Sciatic nerve (tissue), 2 donors: Measurements from ENCODE around the gene PPP1R15B. TPM values are rescaled to one million over a fixed set of nuclear protein-coding genes. Genes with fewer than 3 reads are reported as not detected.

Experiments used
- ATAC-seq: fragments of 200-7000 bp; cut with Tn5 transposase; one replicate; pipeline ENCODE4 v1.9.1; 2020; ENCODE audit warnings: mild to moderate bottlenecking, moderate library complexity
- DNase-seq: peaks from one replicate; pipeline ENCODE4 v3.0.0-alpha.2; 2020; ENCODE audit warnings: low spot score
- intact Hi-C: fragments of 100-400 bp; cut with DNase I; formaldehyde crosslinking; loops from one replicate; pipeline ENCODE4 v1.14.2; 2022
- total RNA-seq: library from RNA; stranded (reverse); fragmentation: NEBNext Ultra II Directional; extraction: Animal tissue kit (Norgen Biotek cat#: 25700); gene quantifications from one replicate; pipeline ENCODE4 v1.2.1, GENCODE V29; 2021
- donor health status: DM: no; HTN: no; CAD: no.
- donor health status: DM: no; HTN: no; CAD: no.

Gene PPP1R15B
- total RNA-seq, 1 donor from 2014 or later = 38.7 TPM

- DNase-seq (peak; percentile 77), ATAC-seq (peak; percentile 54)
- intact Hi-C loops = loop anchor here (5.0 kb wide), 1 partner anchor 46 kb away; the partner anchor contains the start of gene PIK3C2B
Observed at GRCh38 chr1:204446413-204447111, 34.9 kb upstream of the PPP1R15B start.

GRCh38 chr1:204445860-204446412, 34.3 kb upstream of the PPP1R15B start:
- intact Hi-C loops = loop anchor here (5.0 kb wide), 1 partner anchor 46 kb away; the partner anchor contains the start of gene PIK3C2B
- DNase-seq = no peak

GRCh38 chr1:204443871-204444581, 32.4 kb upstream of the PPP1R15B start:
- intact Hi-C loops = no loop called here
- DNase-seq = no peak

More at GRCh38 chr1:204445860-204446412, 34.3 kb upstream of the PPP1R15B start:
- no peak for ATAC-seq

GRCh38 chr1:204443260-204443619, 31.6 kb upstream of the PPP1R15B start:
- ATAC-seq (peak; percentile 7), DNase-seq (no peak)
- intact Hi-C loops = no loop called here

More at GRCh38 chr1:204443871-204444581, 32.4 kb upstream of the PPP1R15B start:
- no peak for ATAC-seq

- no peak for DNase-seq
- intact Hi-C loops = no loop called here
- peak; percentile 75 for ATAC-seq
Observed at GRCh38 chr1:204442376-204443259, 31.0 kb upstream of the PPP1R15B start.

- DNase-seq = no peak
- ATAC-seq = no peak
- intact Hi-C loops = no loop called here
Observed at GRCh38 chr1:204441558-204441957, 29.9 kb upstream of the PPP1R15B start.

- ATAC-seq (peak; percentile 69), DNase-seq (peak; percentile 74)
- intact Hi-C loops = no loop called here
Observed at GRCh38 chr1:204439621-204440375, 28.2 kb upstream of the PPP1R15B start.

GRCh38 chr1:204438628-204439027, 27.0 kb upstream of the PPP1R15B start:
- ATAC-seq (no peak), DNase-seq (no peak)
- intact Hi-C loops = no loop called here

- no peak for DNase-seq
- intact Hi-C loops = no loop called here
- ATAC-seq = no peak
Observed at GRCh38 chr1:204437796-204438570, 26.4 kb upstream of the PPP1R15B start.

GRCh38 chr1:204435872-204436271, 24.3 kb upstream of the PPP1R15B start:
- intact Hi-C loops = no loop called here
- ATAC-seq = peak; percentile 4
- no peak for DNase-seq

GRCh38 chr1:204435381-204435831, 23.8 kb upstream of the PPP1R15B start:
- intact Hi-C loops = no loop called here
- DNase-seq = no peak
- peak; percentile 82 for ATAC-seq

- no peak for DNase-seq
- intact Hi-C loops = no loop called here
- peak; percentile 62 for ATAC-seq
Observed at GRCh38 chr1:204434116-204434755, 22.6 kb upstream of the PPP1R15B start.

GRCh38 chr1:204432708-204433107, 21.1 kb upstream of the PPP1R15B start:
- no peak for ATAC-seq
- no peak for DNase-seq
- intact Hi-C loops = no loop called here

- ATAC-seq (peak; percentile 62), DNase-seq (peak; percentile 92)
- intact Hi-C loops = no loop called here
Observed at GRCh38 chr1:204431310-204432184, 19.9 kb upstream of the PPP1R15B start.

- DNase-seq (no peak), ATAC-seq (no peak)
- intact Hi-C loops = no loop called here
Observed at GRCh38 chr1:204429746-204430145, 18.1 kb upstream of the PPP1R15B start.

GRCh38 chr1:204426971-204427701, 15.5 kb upstream of the PPP1R15B start:
- intact Hi-C loops = no loop called here
- ATAC-seq (no peak), DNase-seq (no peak)
